OCI-LY3 (cell line): Measurements from ENCODE around the gene PAK1IP1.
"Not testable (repeated sequence)": the region's sequence is repeated elsewhere in the genome, so short reads cannot be mapped to it uniquely, and the experiment has no call there.

ENCODE experiments used
- H2AFZ ChIP-seq: fragments of 200-600, 300-600 bp; shearing (Covaris generic); 2 replicates; pipeline ENCODE4 v1.6.0; 2014; ENCODE audit warnings: antibody characterized with exemption, low read depth, low read length
- H3K27ac ChIP-seq: fragments of 200-600, 300-600 bp; sonication (generic); 2 replicates; pipeline ENCODE4 v1.5.1; 2014; ENCODE audit warnings: mild to moderate bottlenecking, low read length, moderate library complexity, mixed read lengths
- H3K27me3 ChIP-seq: fragments of 200-600, 300-600 bp; sonication (generic); 2 replicates; pipeline ENCODE4 v1.6.1; 2014; ENCODE audit warnings: low read depth, low read length, mixed read lengths
- H3K36me3 ChIP-seq: fragments of 200-600, 300-600 bp; sonication (generic); replicated peaks from 2 replicates; pipeline ENCODE3; 2014; ENCODE audit warnings: low read depth, low read length, mixed read lengths
- H3K4me1 ChIP-seq: fragments of 300-600, 200-600 bp; sonication (generic); 2 replicates; pipeline ENCODE4 v1.6.1; 2014; ENCODE audit warnings: low read length, mixed read lengths
- H3K4me2 ChIP-seq: fragments of 200-600, 300-600 bp; sonication (generic); 2 replicates; pipeline ENCODE4 v1.6.1; 2014; ENCODE audit warnings: low read length, mixed read lengths
- H3K4me3 ChIP-seq: fragments of 300-600, 200-600 bp; sonication (generic); 2 replicates; pipeline ENCODE4 v1.5.1; 2014; ENCODE audit warnings: antibody characterized with exemption, mild to moderate bottlenecking, low read length, moderate library complexity
- H3K79me2 ChIP-seq: fragments of 300-600, 200-600 bp; shearing (Covaris generic); 2 replicates; pipeline ENCODE4 v1.6.1; 2014; ENCODE audit warnings: mild to moderate bottlenecking, low read length, mixed read lengths
- H3K9ac ChIP-seq: fragments of 300-600, 200-600 bp; shearing (Covaris generic); 2 replicates; pipeline ENCODE4 v1.6.0; 2014; ENCODE audit warnings: mild to moderate bottlenecking, low read length, moderate library complexity
- H3K9me3 ChIP-seq: fragments of 200-600, 300-600 bp; shearing (Covaris generic); 2 replicates; pipeline ENCODE4 v1.6.1; 2014; ENCODE audit warnings: low read length, mixed read lengths; ENCODE audit not compliant: insufficient read depth
- H4K20me1 ChIP-seq: fragments of 200-600, 300-600 bp; sonication (generic); 2 replicates; pipeline ENCODE4 v1.6.1; 2016; ENCODE audit warnings: low read length, mixed read lengths; ENCODE audit not compliant: insufficient read depth
- CTCF ChIP-seq: fragments of 200-600, 300-600 bp; sonication (generic); IDR thresholded peaks from 2 replicates; pipeline ENCODE4 v1.5.1; 2014; ENCODE audit warnings: antibody characterized with exemption, low read length, low read depth
- EZH2phosphoT487 ChIP-seq: fragments of 200-600 bp; shearing (Covaris generic); IDR thresholded peaks from 2 replicates; pipeline ENCODE4 v1.6.1; 2018; ENCODE audit warnings: antibody characterized with exemption, mixed run types, low read depth

Gene PAK1IP1

GRCh38 chr6:10740061-10740460, 45.3 kb downstream of the PAK1IP1 start:
- Histone ChIP-seq H3K27ac (no peak overlapping the region), H3K9ac (no peak overlapping the region), H3K9me3 (no peaks in the 10 kb centered on the region), H3K27me3 (no peaks in the 10 kb centered on the region), H3K36me3 (no peaks in the 10 kb centered on the region), H3K4me1 (no peaks in the 10 kb centered on the region), H3K4me3 (no peak overlapping the region), H3K4me2 (no peak overlapping the region), H4K20me1 (no peaks in the 10 kb centered on the region), H2AFZ (no peak overlapping the region), H3K79me2 (no peaks in the 10 kb centered on the region)
- TF ChIP-seq CTCF: no peak
- no peak for TF ChIP-seq EZH2phosphoT487

GRCh38 chr6:10741643-10742042, 46.9 kb downstream of the PAK1IP1 start:
- not testable (repeated sequence) for H3K9ac ChIP-seq, H3K4me1 ChIP-seq, H3K27me3 ChIP-seq, H3K36me3 ChIP-seq, H2AFZ ChIP-seq, H4K20me1 ChIP-seq, H3K27ac ChIP-seq, H3K4me3 ChIP-seq, H3K79me2 ChIP-seq, H3K9me3 ChIP-seq, H3K4me2 ChIP-seq

GRCh38 chr6:10742251-10742650, 47.5 kb downstream of the PAK1IP1 start:
- H3K9ac ChIP-seq: no peak overlapping the region
- no peaks in the 10 kb centered on the region for H3K36me3 ChIP-seq
- no peak overlapping the region for H3K27ac ChIP-seq
- no peak overlapping the region for H3K4me3 ChIP-seq
- no peaks in the 10 kb centered on the region for H4K20me1 ChIP-seq
- no peak for TF ChIP-seq EZH2phosphoT487
- TF ChIP-seq CTCF: no peak
- H3K4me1 ChIP-seq: peaks cover 4% of the 10 kb centered on the region; the same call in 1 of the 2 replicates
- no peak overlapping the region for H2AFZ ChIP-seq
- no peak overlapping the region for H3K4me2 ChIP-seq
- no peaks in the 10 kb centered on the region for H3K79me2 ChIP-seq
- no peaks in the 10 kb centered on the region for H3K9me3 ChIP-seq
- no peaks in the 10 kb centered on the region for H3K27me3 ChIP-seq

- Histone ChIP-seq H3K4me2 (no peak overlapping the region), H2AFZ (no peak overlapping the region), H3K9ac (no peak overlapping the region), H3K36me3 (no peaks in the 10 kb centered on the region), H3K27ac (no peak overlapping the region), H3K79me2 (peaks cover 9% of the 10 kb centered on the region), H3K27me3 (no peaks in the 10 kb centered on the region), H4K20me1 (no peaks in the 10 kb centered on the region), H3K4me3 (no peak overlapping the region), H3K9me3 (no peaks in the 10 kb centered on the region), H3K4me1 (peaks cover 7% of the 10 kb centered on the region; the same call in 1 of the 2 replicates)
- TF ChIP-seq CTCF (no peak), EZH2phosphoT487 (no peak)
These were observed 48.7 kb downstream of the PAK1IP1 start for GRCh38 chr6:10743515-10743914.

- no peak overlapping the region for H3K4me3 ChIP-seq
- H3K36me3 ChIP-seq: no peaks in the 10 kb centered on the region
- no peaks in the 10 kb centered on the region for H3K9me3 ChIP-seq
- H4K20me1 ChIP-seq: no peaks in the 10 kb centered on the region
- H3K27ac ChIP-seq: no peak overlapping the region
- no peaks in the 10 kb centered on the region for H3K27me3 ChIP-seq
- H3K79me2 ChIP-seq: peaks cover 23% of the 10 kb centered on the region
- H3K4me1 ChIP-seq: peaks cover 11% of the 10 kb centered on the region; the same call in 1 of the 2 replicates
- H3K4me2 ChIP-seq: no peak overlapping the region
- TF ChIP-seq CTCF (no peak), EZH2phosphoT487 (no peak)
- no peak overlapping the region for H2AFZ ChIP-seq
- no peak overlapping the region for H3K9ac ChIP-seq
These were observed 50.3 kb downstream of the PAK1IP1 start for GRCh38 chr6:10745116-10745515.
